Measurements from ENCODE around the gene CCDC30.
A peak's percentile ranks its signal among the peaks of the same experiment; 100 is the strongest.
"Not testable (repeated sequence)": the region's sequence is repeated elsewhere in the genome, so short reads cannot be mapped to it uniquely, and the experiment has no call there.

Gene CCDC30

DNA sequence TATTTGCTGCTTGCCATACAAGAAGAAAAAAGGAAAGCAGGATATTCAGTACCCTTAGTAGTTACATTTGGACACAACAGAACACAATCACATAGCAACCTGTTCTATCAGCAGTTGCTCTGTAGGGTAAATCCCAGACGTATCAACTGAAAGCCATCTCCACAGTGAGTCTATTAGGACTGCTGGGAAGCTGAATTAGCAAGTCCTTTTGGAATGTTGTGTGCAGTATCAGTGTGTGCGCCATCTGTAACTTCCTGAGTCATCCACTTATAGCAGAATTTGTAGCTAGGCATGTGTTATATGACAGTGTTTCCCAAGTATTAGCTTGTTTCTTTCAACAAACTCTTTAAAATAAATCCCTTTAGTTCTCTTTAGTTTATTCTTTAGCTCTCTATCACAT is 21.3 kb downstream of the CCDC30 start:
- H3K27ac ChIP-seq: no peak overlapping the region
- TF ChIP-seq, protein P1, sequence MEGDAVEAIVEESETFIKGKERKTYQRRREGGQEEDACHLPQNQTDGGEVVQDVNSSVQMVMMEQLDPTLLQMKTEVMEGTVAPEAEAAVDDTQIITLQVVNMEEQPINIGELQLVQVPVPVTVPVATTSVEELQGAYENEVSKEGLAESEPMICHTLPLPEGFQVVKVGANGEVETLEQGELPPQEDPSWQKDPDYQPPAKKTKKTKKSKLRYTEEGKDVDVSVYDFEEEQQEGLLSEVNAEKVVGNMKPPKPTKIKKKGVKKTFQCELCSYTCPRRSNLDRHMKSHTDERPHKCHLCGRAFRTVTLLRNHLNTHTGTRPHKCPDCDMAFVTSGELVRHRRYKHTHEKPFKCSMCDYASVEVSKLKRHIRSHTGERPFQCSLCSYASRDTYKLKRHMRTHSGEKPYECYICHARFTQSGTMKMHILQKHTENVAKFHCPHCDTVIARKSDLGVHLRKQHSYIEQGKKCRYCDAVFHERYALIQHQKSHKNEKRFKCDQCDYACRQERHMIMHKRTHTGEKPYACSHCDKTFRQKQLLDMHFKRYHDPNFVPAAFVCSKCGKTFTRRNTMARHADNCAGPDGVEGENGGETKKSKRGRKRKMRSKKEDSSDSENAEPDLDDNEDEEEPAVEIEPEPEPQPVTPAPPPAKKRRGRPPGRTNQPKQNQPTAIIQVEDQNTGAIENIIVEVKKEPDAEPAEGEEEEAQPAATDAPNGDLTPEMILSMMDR (conservative IDR thresholded peaks at IDR 0.05): no peak

DNA sequence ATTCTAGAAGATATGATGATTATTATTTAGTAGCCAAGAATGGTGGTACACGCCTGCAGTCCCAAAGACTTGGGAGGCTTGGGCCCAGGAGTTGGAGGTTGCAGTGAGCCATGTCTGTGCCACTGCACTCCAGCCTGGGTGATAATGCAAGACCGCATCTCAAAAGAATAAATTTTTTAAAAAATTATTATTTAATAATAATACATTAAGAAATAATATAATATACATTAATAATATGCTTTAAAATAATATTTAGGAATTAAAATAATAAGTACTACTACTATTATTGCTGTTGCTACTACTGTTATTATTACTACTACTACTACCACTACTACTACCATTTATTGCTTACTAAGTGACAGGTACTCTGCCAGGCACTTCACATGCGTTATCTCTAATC is 27.2 kb downstream of the CCDC30 start:
- H3K27ac ChIP-seq: no peak overlapping the region
- TF ChIP-seq ZFX (IDR thresholded peaks at IDR 0.05): no peak
- TF ChIP-seq, protein P1 (conservative IDR thresholded peaks at IDR 0.05): no peak

DNA sequence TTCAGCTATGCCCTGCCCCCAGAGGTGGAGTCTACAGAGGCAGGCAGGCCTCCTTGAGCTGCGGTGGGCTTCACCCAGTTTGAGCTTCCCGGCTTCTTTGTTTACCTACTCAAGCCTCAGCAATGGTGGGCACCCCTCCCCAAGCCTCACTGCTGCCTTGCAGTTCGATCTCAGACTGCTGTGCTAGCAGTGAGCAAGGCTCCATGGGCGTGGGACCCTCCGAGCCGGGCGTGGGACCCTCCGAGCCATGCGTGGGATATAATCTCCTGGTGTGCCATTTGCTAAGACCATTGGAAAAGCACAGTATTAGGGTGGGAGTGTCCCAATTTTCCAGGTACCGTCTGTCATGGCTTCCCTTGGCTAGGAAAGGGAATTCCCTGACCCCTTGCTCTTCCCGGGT is 38.9 kb downstream of the CCDC30 start:
- H3K27ac ChIP-seq: not testable (repeated sequence)

DNA sequence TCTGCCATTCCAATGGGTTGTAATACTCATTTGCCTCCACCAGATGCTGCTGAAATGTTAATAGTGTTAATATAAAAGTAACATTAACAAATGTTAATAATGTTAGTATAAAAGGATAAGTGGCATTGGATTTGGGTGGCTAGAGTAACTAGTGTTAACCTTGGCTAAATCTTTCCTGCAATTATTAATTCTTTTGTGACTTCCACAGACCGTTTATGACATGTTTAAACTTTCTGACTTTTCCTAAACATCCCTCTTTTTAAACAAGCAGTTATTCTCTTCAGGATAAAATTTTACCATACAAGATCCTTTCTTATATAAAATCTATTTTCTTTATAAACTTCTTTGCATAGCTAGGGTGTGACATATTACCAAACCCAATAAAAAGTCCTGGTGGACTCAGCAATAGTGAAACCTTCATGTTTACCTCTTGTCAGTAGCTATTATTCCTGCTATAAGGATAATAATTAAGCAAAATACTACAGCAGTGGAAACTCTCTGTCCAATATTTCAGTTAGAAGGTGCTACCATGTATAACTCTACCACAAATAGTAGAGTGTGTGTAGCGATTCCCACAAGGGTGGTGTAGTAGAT is 41.5 kb downstream of the CCDC30 start:
- TF ChIP-seq ZFX (IDR thresholded peaks at IDR 0.05): no peak
- TF ChIP-seq, protein P1 (conservative IDR thresholded peaks at IDR 0.05): no peak; the same call in 1 of the 2 replicates
- H3K27ac ChIP-seq: no peak overlapping the region

DNA sequence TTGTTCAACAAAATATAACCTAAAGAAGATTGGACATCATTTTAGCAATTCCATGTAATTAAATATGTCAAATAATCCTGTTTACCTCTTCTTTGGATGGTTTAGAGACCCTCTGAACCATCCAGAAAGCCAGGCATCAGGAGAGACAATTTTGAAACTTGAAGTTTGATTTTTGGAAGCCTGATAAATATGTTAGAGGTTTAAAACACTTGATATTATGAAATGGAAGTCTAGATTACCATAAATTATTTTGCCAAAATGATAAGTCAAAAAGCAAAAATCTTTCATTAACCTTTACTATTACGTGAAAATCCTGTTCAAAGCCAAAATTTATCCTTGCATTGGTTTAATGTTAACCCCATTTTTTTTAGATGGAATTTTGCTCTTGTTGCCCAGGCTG is 43.5 kb downstream of the CCDC30 start:
- no peak overlapping the region for H3K27ac ChIP-seq
- TF ChIP-seq ZFX (IDR thresholded peaks at IDR 0.05): no peak
- TF ChIP-seq, protein P1 (conservative IDR thresholded peaks at IDR 0.05): no peak

DNA sequence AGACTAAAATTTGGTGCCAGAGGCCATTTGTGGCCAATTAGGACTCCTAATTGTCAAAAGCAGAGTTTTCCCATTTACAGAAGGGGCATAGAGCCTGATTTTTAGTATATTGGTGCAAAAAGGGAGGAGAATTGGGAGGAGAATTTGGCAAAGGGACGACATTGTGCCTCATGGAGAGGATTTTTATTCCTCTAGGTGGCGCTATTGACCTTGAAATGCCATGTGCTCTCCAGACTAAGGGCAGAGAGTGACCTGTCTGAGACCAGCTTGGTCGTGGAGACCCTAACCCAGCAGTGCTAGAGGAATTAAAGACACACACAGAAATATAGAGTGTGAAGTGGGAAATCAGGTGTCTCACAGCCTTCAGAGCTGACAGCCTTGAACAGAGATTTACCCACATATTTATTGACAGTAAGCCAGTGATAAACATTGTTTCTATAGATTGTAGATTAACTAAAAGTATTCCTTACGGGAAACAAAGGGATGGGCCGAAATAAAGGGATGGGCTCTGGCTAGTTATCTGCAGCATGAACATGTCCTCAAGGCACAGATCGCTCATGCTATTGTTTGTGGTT is 48.6 kb downstream of the CCDC30 start:
- TF ChIP-seq, protein P1 (conservative IDR thresholded peaks at IDR 0.05): peak; percentile 61

DNA sequence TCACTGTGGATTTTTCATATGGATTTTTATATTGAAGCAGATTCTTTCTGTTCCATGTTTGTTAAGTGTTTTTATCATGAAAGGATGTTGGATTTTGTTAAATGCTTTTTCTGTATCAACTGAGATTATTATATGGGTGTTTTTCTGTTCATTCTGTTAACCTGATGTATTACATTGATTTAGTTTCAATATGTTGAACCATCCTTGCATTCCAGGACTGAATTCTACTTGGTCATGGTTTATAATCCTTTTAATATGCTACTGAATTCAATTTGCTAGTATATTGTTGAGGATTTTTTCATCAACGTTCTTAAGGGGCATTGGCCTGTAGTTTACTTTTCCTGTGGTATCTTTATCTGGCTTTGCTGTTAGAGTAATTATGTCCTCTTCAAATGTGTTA is 55.8 kb downstream of the CCDC30 start:
- TF ChIP-seq ZFX (IDR thresholded peaks at IDR 0.05): no peak
- TF ChIP-seq, protein P1 (conservative IDR thresholded peaks at IDR 0.05): no peak
- H3K27ac ChIP-seq: no peak overlapping the region

More for the DNA sequence above, 48.6 kb downstream of the CCDC30 start:
- not testable (repeated sequence) for H3K27ac ChIP-seq

DNA sequence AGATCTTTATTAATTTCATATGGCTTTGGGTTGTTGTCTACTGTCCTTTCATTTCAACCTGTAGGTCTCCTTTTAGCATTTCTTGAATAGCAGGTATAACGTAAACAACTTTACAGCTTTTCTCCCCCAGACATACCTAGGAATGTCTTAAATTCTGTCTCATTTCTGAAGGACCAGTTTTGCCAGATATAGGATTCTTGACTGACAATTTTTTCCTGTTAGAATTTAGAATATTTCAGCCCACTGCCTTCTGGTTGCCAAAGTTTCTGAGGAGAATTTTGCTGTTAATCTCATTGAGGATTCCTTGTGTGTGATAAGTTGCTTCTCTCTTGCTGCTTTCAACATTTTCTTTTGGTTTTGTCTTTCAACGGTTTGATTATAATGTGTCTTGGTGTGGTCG is 60.1 kb downstream of the CCDC30 start:
- H3K27ac ChIP-seq: no peak overlapping the region
- TF ChIP-seq, protein P1 (conservative IDR thresholded peaks at IDR 0.05): no peak
- TF ChIP-seq ZFX (IDR thresholded peaks at IDR 0.05): no peak
